GM19324 (cell line): ENCODE results near the gene EIF3J.
"Not testable (repeated sequence)": the region's sequence is repeated elsewhere in the genome, so short reads cannot be mapped to it uniquely, and the experiment has no call there.

Experiments used
- ATAC-seq: cut with Tn5 transposase; IDR thresholded peaks from one replicate; pipeline ENCODE4 v1.9.1; 2021; ENCODE audit warnings: mild to moderate bottlenecking, moderate library complexity; ENCODE audit not compliant: unreplicated experiment, low FRiP score

Gene EIF3J

DNA sequence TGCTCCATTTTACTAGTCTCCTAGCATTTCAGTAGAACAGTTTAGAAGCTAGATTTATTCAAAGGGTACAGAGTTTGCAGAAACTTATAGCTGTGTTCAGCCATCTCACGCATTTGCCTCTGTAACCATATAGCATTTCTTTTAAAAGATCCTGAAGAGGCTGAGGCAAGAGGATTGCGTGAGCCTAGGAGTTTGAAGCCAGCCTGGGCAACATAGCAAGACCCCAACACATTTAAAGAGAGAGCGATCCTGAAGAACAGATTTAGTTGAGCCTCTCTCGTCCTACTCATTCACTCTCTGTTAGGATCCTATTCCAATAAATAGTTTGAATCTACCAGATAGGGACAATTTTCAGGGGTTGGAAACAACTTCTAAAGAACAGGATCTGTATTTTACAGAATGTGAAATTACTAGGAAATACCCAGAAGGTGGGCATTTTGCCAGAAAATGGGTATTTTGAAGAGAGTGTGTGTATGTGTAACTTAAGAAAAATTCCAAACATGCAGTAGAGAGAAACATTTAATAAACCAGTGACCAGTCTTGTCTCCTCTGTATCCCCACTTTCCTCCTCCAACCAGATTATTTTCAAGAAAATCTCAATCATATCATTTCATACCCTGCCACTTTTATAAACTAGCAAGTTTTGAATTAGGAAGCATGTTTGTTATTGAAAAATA, 4.5 kb downstream of the EIF3J start:
- no peak for ATAC-seq

GRCh38 chr15:44542596-44542995, 5.6 kb downstream of the EIF3J start:
- ATAC-seq: no peak

GRCh38 chr15:44544745-44545144, 7.8 kb downstream of the EIF3J start:
- ATAC-seq: not testable (repeated sequence)

DNA sequence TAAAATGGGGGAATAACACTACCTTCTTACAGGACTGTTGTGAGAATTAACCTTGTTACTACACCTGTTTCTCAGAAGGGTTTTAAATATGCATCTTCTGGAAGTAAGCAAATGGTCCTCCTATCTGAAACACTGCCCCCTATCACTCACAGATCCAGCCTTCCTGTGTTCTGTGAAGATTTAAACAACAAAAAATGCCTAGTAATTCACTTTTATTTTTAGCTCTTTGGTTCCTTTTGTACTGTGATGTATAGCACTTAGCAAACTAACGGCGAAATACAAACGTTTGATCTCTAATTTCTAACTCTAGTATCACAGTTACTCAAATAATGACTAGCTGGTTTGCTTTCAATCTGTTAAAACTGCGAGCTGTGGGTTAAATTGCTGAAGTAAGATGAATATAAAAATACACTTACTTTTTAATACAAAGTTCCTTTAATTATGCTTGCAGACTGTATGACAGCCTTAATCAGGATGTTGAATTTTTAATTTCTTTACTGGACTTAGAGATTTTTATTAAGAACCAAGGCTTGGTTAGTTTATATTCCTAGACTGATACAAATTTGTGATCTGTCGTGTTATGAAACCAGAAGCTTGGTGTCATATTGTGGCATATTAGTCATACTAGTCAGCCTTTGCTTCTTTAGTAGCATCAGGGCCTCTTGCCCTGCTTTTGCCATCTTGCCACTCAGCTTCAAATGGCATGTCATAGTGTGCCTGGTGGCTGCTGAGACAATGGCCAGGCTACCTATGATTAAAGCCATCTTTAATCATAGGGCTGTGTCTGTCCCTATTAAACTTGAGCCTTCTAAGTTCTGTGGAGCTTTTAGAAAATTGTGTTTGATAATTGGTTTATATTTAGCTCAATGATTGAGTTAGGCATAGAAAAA, 9.2 kb downstream of the EIF3J start:
- ATAC-seq: no peak

- not testable (repeated sequence) for ATAC-seq
Observed at GRCh38 chr15:44549152-44549551, 12.2 kb downstream of the EIF3J start.

GRCh38 chr15:44550256-44550655, 13.3 kb downstream of the EIF3J start:
- ATAC-seq: no peak

- ATAC-seq: no peak
Observed at GRCh38 chr15:44550734-44551133, 13.8 kb downstream of the EIF3J start.

DNA sequence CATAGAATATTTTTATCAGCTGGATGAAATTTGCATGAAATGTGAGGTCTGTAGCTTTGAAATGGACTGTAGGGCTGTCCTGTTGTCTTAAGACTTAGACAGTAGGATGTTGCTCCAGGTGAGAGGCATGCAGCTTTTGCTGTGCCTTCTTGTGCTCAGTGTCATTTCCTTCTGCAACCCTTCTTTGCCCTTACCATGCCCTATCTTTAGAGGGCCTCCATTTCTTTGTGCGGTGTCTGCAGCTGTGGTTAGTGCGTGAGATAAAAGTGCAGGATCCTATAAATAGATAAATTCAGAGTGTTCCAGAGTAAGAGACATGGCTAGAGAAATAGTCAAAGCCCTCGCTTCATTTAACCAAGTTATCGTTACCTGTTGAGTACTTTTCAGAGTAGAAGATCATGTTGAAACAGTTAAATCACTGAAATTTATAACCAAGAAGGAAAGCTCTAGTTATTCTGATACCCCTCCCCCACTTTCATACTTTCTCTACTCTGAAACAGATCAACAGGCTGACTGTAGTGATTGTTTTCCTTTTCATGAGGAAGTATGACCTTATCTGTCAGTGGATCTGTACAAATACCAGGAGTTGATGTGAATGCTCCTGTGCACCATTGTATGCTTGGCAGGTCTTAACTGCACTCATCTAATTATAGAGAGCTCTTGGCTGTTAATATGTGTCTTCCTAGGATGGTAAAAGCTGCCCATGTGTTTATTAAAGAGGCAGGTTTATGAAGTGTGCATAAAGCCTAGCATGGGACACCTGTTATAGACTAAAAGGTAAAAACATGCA, 18.2 kb downstream of the EIF3J start:
- no peak for ATAC-seq

- ATAC-seq: not testable (repeated sequence)
Observed at GRCh38 chr15:44560926-44561325, 24.0 kb downstream of the EIF3J start.

DNA sequence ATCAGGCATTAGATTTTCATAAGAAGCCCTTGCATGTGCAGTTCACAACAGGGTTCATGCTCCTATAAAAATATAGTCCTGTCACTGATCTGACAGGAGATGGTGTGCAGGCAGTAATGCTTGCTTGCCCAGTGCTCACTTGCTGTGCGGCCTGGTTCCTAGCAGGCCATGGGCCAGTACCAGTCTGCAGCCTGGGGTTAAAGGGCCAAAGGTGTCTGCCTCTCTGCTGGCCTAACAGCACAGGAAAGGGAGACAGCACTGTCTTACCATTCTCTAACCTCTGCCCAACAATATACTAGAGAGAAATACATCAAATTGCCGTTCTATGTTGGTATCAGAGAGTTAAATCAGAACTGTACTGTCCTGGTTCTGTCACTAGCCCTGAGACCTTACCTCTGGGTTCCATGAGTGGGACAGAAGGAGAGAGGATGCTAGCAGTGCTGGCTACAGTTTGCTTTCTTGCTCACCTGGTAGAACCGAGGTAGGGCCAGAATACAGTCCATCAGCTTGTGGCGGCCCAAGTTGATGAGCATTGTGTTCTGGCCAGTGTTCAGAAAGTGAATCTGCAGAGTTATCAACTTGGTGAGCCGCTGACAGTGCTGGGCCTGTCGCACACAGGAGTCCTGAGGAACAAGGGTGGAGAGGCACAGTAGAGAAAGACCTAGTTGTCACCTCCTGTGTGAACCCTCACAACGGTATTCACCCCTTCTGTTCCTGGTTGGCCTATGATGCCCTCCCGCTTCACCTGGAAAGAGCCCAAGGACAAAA, 28.6 kb downstream of the EIF3J start:
- ATAC-seq: no peak

DNA sequence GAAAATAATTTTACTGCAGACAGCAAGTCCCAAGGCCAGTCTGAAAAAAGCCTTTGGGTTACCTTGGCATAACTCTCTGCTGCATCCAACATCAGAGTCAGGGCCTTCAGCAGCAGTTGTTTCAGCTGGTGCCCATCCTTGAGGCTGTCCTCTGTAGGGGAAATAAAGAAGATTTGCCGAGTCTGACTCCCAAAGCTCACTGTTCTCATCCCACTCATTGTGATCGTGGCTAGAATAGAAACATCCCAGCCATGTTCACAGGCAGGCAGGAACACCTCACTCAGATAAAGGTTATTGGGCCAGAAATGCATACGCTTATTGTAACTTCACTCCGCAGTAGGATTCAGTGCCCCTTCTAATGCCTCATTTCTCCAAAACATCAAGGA, 29.2 kb downstream of the EIF3J start:
- ATAC-seq: no peak

DNA sequence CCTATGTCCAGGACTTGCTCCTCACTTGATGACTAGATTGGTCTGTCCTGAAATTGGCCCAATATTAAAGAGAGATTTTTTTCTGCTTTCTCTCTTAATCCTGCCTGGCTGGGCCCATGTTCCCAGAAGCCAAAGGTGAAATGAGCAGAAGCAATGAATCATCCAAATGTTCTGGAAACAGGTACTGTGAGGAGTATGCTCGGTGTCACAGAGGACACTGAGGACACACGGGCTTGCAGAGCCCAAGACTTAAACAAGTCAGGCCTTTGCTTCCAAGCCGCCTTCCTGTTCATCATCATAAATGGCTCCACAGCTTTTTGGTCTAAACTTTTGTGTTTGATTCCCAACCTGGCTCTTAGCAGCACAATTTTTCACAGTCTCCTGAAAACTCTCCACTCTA, 31.4 kb downstream of the EIF3J start:
- no peak for ATAC-seq

DNA sequence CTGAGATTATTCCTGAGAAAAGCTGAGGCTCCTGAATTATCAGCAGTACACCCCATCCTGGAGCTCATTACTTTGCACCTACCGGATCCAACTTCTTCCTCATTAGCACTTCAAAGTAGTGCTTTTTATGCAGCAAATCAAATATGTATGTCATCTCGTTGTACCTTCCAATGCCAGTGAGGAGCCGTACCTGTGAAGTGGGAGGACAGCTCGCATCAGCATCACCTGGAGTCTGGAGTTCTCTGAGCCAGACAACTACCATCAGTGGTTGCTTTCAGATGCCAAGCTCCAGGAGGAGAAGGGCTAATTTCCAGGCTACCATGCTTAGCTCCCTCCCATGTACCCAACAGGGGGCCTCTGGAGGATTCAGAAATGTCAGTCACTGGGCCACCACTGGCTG, 32.4 kb downstream of the EIF3J start:
- no peak for ATAC-seq

DNA sequence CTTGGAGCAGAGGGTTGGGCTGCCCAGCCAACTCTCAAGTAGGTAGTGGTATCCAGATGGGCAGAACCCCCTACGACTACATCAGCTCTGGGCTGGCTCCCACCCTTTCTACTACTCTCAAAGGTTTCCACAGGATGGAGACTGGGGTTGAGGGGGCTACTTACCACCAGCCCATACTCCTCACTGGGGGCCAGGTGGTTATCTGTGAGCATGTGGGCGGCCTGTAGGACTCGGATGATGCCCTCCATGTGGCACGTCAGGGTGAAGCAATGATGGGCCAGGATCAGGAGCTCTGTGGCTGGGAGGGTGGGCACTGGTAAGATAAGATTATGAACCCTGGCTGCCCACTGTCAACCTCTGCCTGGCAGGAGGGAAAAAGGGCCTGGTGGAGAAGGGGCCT, 33.4 kb downstream of the EIF3J start:
- ATAC-seq: no peak

DNA sequence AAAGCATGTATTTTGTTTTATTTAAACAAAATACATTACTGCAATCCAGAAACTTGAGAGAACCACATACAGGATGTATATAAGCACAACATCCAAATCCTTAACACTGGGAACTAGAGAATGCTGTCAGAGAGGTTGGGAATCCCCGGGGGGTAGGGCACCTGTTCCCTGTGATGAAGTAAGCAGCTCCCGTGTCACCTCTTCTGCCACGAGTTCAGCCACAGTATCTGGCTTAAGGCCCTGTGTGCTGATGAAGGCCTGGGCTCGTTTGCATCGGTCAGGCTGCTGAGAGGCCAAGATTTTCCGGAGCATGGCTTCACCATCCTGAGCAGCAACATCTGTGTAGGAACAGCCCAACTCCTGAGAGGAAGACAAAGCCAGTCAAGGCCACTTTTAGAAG, 36.4 kb downstream of the EIF3J start:
- no peak for ATAC-seq

GRCh38 chr15:44574734-44575133, 37.8 kb downstream of the EIF3J start:
- no peak for ATAC-seq

DNA sequence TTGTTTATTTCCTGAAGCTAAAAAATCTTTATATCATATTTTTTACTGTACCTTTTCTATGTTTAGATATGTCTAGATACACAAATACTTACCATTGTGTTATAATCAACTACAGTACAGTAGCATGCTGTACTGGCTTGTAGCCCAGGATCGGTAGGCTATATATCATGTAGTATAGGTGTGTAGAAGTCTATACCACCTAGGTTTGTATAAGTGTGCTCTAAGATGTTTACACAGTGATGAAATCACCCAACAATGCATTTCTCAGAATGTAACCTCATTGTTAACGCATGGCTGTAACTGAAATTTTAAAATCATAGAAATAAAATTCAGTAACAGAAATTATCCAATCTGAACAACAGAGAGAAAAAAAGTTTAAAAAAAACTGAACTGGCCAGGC, 43.2 kb downstream of the EIF3J start:
- no peak for ATAC-seq

DNA sequence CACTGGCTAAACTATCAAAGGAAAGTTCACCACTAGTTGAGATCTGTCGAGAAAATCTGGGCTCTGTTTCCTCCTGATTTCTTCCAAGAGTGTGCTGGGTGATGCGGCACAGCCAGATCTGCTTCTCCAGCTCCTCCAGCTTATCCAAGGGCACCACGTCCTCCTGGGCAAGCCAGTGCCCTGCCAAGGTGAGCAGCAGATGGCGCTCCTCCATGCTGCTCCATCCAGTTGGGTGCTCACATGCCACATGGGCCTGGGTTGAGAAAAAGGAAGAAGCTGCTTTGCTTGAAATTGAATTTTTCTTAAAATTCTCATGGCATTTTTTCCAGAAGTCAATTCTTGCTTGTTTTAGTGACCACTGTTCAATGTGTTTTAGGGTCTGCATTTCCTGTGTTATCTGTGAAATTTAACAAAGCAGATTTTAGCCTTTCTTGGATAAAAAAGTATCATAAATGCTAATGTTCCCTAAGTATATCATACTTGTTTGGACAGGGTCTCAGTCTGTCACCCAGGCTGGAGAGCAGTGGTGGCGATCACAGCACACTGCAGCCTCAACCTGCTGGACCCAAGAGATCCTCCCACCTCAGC, 47.3 kb downstream of the EIF3J start:
- ATAC-seq: no peak

GRCh38 chr15:44585633-44586032, 48.7 kb downstream of the EIF3J start:
- no peak for ATAC-seq

- no peak for ATAC-seq
Observed at GRCh38 chr15:44588541-44588940, 51.6 kb downstream of the EIF3J start.
